Measurements from ENCODE around the gene ZRANB1. TPM values are rescaled to one million over a fixed set of nuclear protein-coding genes. Genes with fewer than 3 reads are reported as not detected.

The ZRANB1 gene
- total RNA-seq, 2 donors from 2014 or later, result 15.0 to 16.0 TPM

GRCh38 chr10:124935946-124936345 lies 6.0 kb upstream of the ZRANB1 start:
- DNase-seq (peak; percentile 18 to 33), ATAC-seq (replicated peaks in 1 of 2) (peak; percentile 89 to 92)
- Mint-ChIP-seq H3K9me3 (peaks cover 2% of the 10 kb centered on the region in 2 donors), H3K4me3 (peak overlapping the region in 1 of 2 donors; percentile 0), H3K27ac (no peak overlapping the region), H3K4me1 (ENCODE audit: low read depth) (peaks cover 29% of the 10 kb centered on the region), H3K36me3 (ENCODE audit: insufficient read depth in 2 of 2) (peaks cover 2 to 6% of the 10 kb centered on the region in 2 donors), H3K27me3 (ENCODE audit: low read depth) (no peaks in the 10 kb centered on the region)

- H3K27me3 Mint-ChIP-seq (ENCODE audit: low read depth), result no peaks in the 10 kb centered on the region
- peaks cover 1% of the 10 kb centered on the region in 2 donors for H3K9me3 Mint-ChIP-seq
- DNase-seq (no peak), ATAC-seq (replicated peaks in 1 of 2) (no peak)
- no peak overlapping the region for H3K4me3 Mint-ChIP-seq
- peaks cover 31% of the 10 kb centered on the region for H3K4me1 Mint-ChIP-seq (ENCODE audit: low read depth)
- H3K27ac Mint-ChIP-seq, result no peak overlapping the region
- H3K36me3 Mint-ChIP-seq (ENCODE audit: insufficient read depth in 2 of 2), result peaks cover 2 to 5% of the 10 kb centered on the region in 2 donors
Measured at GRCh38 chr10:124936813-124937212, 5.1 kb upstream of the ZRANB1 start.

GRCh38 chr10:124939290-124939689 lies 2.6 kb upstream of the ZRANB1 start:
- no peaks in the 10 kb centered on the region for H3K27me3 Mint-ChIP-seq (ENCODE audit: low read depth)
- DNase-seq (no peak), ATAC-seq (replicated peaks in 1 of 2) (no peak)
- no peaks in the 10 kb centered on the region for H3K36me3 Mint-ChIP-seq (ENCODE audit: insufficient read depth in 2 of 2)
- no peak overlapping the region for H3K4me3 Mint-ChIP-seq
- H3K4me1 Mint-ChIP-seq (ENCODE audit: low read depth), result peaks cover 45% of the 10 kb centered on the region
- H3K9me3 Mint-ChIP-seq, result no peaks in the 10 kb centered on the region
- no peak overlapping the region for H3K27ac Mint-ChIP-seq

GRCh38 chr10:124942317-124943169 lies 620 bp downstream of the ZRANB1 start:
- no peaks in the 10 kb centered on the region for H3K27me3 Mint-ChIP-seq (ENCODE audit: low read depth)
- no peak overlapping the region for H3K4me3 Mint-ChIP-seq
- H3K4me1 Mint-ChIP-seq (ENCODE audit: low read depth), result peaks cover 35% of the 10 kb centered on the region
- no peak overlapping the region for H3K27ac Mint-ChIP-seq
- DNase-seq, result no peak
- no peaks in the 10 kb centered on the region for H3K9me3 Mint-ChIP-seq
- no peak for ATAC-seq (replicated peaks in 1 of 2)
- no peaks in the 10 kb centered on the region for H3K36me3 Mint-ChIP-seq (ENCODE audit: insufficient read depth in 2 of 2)

GRCh38 chr10:124943301-124944092 lies 1.6 kb downstream of the ZRANB1 start:
- H3K27ac Mint-ChIP-seq, result peak overlapping the region; percentile 39
- H3K4me3 Mint-ChIP-seq, result peak overlapping the region in 1 of 2 donors; percentile 11
- H3K27me3 Mint-ChIP-seq (ENCODE audit: low read depth), result no peaks in the 10 kb centered on the region
- H3K9me3 Mint-ChIP-seq, result no peaks in the 10 kb centered on the region
- H3K4me1 Mint-ChIP-seq (ENCODE audit: low read depth), result peaks cover 35% of the 10 kb centered on the region
- no peak for DNase-seq
- peak; percentile 39 to 51 for ATAC-seq (replicated peaks in 1 of 2)
- no peaks in the 10 kb centered on the region for H3K36me3 Mint-ChIP-seq (ENCODE audit: insufficient read depth in 2 of 2)

GRCh38 chr10:124944982-124945381 lies 3.1 kb downstream of the ZRANB1 start:
- Mint-ChIP-seq H3K4me1 (ENCODE audit: low read depth) (peaks cover 35% of the 10 kb centered on the region), H3K27ac (peak overlapping the region; percentile 53), H3K9me3 (no peaks in the 10 kb centered on the region), H3K4me3 (no peak overlapping the region), H3K36me3 (ENCODE audit: insufficient read depth in 2 of 2) (peaks cover 0 to 3% of the 10 kb centered on the region in 2 donors), H3K27me3 (ENCODE audit: low read depth) (no peaks in the 10 kb centered on the region)
- no peak for ATAC-seq (replicated peaks in 1 of 2)
- DNase-seq, result no peak

- peaks cover 32% of the 10 kb centered on the region for H3K4me1 Mint-ChIP-seq (ENCODE audit: low read depth)
- H3K27ac Mint-ChIP-seq, result no peak overlapping the region
- H3K36me3 Mint-ChIP-seq (ENCODE audit: insufficient read depth in 2 of 2), result peaks cover 0 to 3% of the 10 kb centered on the region in 2 donors
- DNase-seq, result no peak
- peak; percentile 57 to 66 for ATAC-seq (replicated peaks in 1 of 2)
- no peaks in the 10 kb centered on the region for H3K9me3 Mint-ChIP-seq
- H3K27me3 Mint-ChIP-seq (ENCODE audit: low read depth), result no peaks in the 10 kb centered on the region
- H3K4me3 Mint-ChIP-seq, result no peak overlapping the region
Measured at GRCh38 chr10:124946945-124947344, 5.0 kb downstream of the ZRANB1 start.

- no peak overlapping the region for H3K27ac Mint-ChIP-seq
- H3K4me1 Mint-ChIP-seq (ENCODE audit: low read depth), result peaks cover 15% of the 10 kb centered on the region
- peaks cover 0 to 3% of the 10 kb centered on the region in 2 donors for H3K36me3 Mint-ChIP-seq (ENCODE audit: insufficient read depth in 2 of 2)
- ATAC-seq (replicated peaks in 1 of 2) (no peak), DNase-seq (no peak)
- no peak overlapping the region for H3K4me3 Mint-ChIP-seq
- no peaks in the 10 kb centered on the region for H3K9me3 Mint-ChIP-seq
- no peaks in the 10 kb centered on the region for H3K27me3 Mint-ChIP-seq (ENCODE audit: low read depth)
Measured at GRCh38 chr10:124949543-124949942, 7.6 kb downstream of the ZRANB1 start.

GRCh38 chr10:124952123-124952522 lies 10.2 kb downstream of the ZRANB1 start:
- H3K4me1 Mint-ChIP-seq (ENCODE audit: low read depth), result peaks cover 20% of the 10 kb centered on the region
- H3K36me3 Mint-ChIP-seq (ENCODE audit: insufficient read depth in 2 of 2), result peaks cover 0 to 3% of the 10 kb centered on the region in 2 donors
- H3K4me3 Mint-ChIP-seq, result no peak overlapping the region
- H3K27ac Mint-ChIP-seq, result no peak overlapping the region
- DNase-seq (no peak), ATAC-seq (replicated peaks in 1 of 2) (no peak)
- no peaks in the 10 kb centered on the region for H3K27me3 Mint-ChIP-seq (ENCODE audit: low read depth)
- no peaks in the 10 kb centered on the region for H3K9me3 Mint-ChIP-seq

GRCh38 chr10:124953421-124953820 lies 11.5 kb downstream of the ZRANB1 start:
- ATAC-seq (replicated peaks in 1 of 2) (no peak), DNase-seq (no peak)
- Mint-ChIP-seq H3K27ac (no peak overlapping the region), H3K27me3 (ENCODE audit: low read depth) (no peaks in the 10 kb centered on the region), H3K36me3 (ENCODE audit: insufficient read depth in 2 of 2) (peaks cover 0 to 3% of the 10 kb centered on the region in 2 donors), H3K9me3 (no peaks in the 10 kb centered on the region), H3K4me3 (no peak overlapping the region), H3K4me1 (ENCODE audit: low read depth) (peaks cover 27% of the 10 kb centered on the region)

GRCh38 chr10:124955243-124955642 lies 13.3 kb downstream of the ZRANB1 start:
- no peaks in the 10 kb centered on the region for H3K9me3 Mint-ChIP-seq
- DNase-seq, result no peak
- no peak for ATAC-seq (replicated peaks in 1 of 2)
- H3K36me3 Mint-ChIP-seq (ENCODE audit: insufficient read depth in 2 of 2), result no peaks in the 10 kb centered on the region
- no peak overlapping the region for H3K4me3 Mint-ChIP-seq
- H3K27ac Mint-ChIP-seq, result no peak overlapping the region
- no peaks in the 10 kb centered on the region for H3K27me3 Mint-ChIP-seq (ENCODE audit: low read depth)
- H3K4me1 Mint-ChIP-seq (ENCODE audit: low read depth), result peaks cover 44% of the 10 kb centered on the region

- DNase-seq (no peak), ATAC-seq (replicated peaks in 1 of 2) (no peak)
- Mint-ChIP-seq H3K36me3 (ENCODE audit: insufficient read depth in 2 of 2) (no peaks in the 10 kb centered on the region), H3K27me3 (ENCODE audit: low read depth) (no peaks in the 10 kb centered on the region), H3K27ac (peak overlapping the region; percentile 17), H3K4me1 (ENCODE audit: low read depth) (peaks cover 50% of the 10 kb centered on the region), H3K4me3 (no peak overlapping the region), H3K9me3 (no peaks in the 10 kb centered on the region)
Measured at GRCh38 chr10:124955868-124956267, 13.9 kb downstream of the ZRANB1 start.

- ATAC-seq (replicated peaks in 1 of 2) (no peak), DNase-seq (no peak)
- H3K4me3 Mint-ChIP-seq, result no peak overlapping the region
- peaks cover 58% of the 10 kb centered on the region for H3K4me1 Mint-ChIP-seq (ENCODE audit: low read depth)
- no peaks in the 10 kb centered on the region for H3K36me3 Mint-ChIP-seq (ENCODE audit: insufficient read depth in 2 of 2)
- no peak overlapping the region for H3K27ac Mint-ChIP-seq
- no peaks in the 10 kb centered on the region for H3K27me3 Mint-ChIP-seq (ENCODE audit: low read depth)
- no peaks in the 10 kb centered on the region for H3K9me3 Mint-ChIP-seq
Measured at GRCh38 chr10:124956764-124957163, 14.8 kb downstream of the ZRANB1 start.
